HPDE6-E6E7 (cell line): ENCODE data around the gene AMBP.

Source experiments
- DNase-seq: peaks from one replicate; pipeline ENCODE4 v3.0.0; 2011; ENCODE audit warnings: missing footprints; ENCODE audit errors: extremely low spot score

AMBP gene

DNA sequence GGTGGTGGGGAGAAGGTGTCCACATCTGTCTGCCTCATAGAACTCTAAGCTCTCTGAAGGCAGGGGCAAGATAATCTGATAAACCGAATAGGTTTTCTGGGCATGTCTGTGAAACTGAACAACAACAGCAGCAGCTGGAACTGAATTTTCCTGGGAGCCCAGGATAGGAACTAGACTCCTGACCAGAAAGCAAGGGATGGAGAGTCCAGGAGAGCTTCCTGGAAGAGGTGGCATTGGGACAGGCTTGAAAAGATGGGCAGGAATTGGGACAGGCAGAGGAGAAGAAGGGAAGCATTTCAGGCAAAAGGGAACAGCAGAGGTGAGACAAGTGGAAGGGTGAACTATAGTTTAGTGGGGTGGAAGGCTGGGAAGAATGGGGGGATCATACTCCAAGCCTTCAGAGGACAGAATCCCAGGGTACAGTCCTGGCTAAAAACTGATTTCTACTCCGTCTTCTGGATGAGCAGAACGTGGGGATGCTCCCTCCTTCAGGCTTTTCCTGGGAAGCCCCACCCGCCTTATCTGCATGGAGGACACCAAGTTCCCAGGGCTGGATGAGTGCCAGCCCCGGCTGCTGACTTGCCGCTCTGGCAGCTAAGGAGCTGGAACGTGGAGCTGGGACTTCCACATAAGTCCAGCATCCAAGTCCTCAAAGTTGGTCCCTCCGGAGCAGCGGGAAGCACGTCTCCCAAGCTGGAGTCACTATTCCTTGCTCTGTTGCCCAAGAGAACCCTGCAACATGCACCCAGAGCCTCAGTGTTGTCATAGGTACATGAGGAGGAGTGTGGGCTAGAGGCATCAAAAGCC, 34.9 kb upstream of the AMBP start:
- no peak for DNase-seq

DNA sequence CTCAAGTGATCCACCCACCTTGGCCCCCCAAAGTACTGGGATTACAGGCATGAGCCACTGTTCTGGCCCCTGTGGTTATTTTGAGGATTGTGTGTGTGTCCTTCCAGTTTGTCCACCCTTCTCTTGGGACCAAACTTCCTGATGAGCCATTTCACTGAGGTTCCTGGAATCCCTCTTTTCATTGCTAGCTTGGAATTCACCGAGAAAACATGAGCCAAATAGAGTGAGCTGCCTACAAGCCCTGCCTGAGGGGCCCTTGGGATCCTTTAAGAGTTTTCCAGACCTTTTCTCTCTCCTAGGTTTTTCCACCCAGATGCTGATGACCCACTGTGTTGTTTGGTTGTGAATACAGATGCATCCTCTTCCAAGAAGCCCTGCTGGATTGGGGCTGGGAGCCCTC, 34.2 kb upstream of the AMBP start:
- no peak for DNase-seq

- no peak for DNase-seq
These were observed 32.1 kb upstream of the AMBP start for GRCh38 chr9:114110180-114110579.

GRCh38 chr9:114109124-114109523, 31.0 kb upstream of the AMBP start:
- DNase-seq: no peak

GRCh38 chr9:114108016-114108833, 30.1 kb upstream of the AMBP start:
- DNase-seq: peak; percentile 93

DNA sequence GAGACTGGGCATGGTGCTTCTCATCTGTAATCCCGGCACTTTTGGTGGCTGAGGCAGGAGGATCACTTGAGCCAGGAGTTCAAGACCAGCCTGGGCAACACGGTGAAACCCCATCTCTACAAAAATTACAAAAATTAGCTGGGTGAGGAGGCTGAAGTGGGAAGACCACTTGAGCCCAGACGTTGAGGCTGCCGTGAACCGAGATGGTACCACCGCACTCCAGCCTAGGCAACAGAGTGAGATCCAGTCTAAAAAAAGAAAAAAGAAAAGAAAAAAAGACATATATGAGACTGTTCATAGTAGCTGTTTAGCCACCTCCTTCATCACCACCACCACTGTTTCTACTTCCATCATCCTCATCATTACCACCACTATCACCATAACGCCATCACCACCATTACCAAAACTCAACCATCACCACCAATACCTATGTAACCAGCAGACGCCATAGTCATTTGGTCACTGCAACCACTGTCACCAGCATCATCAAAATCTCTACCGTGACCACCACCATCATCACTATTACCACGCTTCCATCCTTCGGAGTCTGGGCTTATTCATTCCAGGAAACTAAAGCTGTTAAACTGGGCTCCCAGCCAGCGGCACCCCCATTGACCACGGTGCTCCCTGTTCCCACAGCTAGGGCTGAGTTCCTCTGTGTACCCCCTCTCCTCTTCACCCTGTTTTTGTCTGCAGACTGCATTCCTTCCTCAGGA, 29.3 kb upstream of the AMBP start:
- no peak for DNase-seq

DNA sequence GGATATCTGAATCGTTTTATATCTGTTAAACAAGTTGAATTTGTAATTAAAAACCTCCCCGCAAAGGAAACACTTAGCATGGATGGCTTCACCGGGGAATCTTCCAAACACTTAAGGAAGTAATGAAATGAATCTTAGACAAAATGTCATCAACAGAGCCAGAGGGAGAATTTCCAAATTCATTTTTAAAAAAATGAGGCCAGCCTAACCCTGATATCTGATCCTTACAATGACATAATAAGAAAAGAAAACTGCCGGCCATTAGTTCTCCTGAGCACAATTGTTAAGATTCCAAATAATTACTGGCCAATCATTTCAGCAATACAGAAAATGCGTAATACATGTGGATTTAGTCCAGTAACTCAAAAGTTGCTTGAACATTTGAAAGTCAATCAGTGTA, 27.1 kb upstream of the AMBP start:
- no peak for DNase-seq

GRCh38 chr9:114102484-114102883, 24.4 kb upstream of the AMBP start:
- no peak for DNase-seq

DNA sequence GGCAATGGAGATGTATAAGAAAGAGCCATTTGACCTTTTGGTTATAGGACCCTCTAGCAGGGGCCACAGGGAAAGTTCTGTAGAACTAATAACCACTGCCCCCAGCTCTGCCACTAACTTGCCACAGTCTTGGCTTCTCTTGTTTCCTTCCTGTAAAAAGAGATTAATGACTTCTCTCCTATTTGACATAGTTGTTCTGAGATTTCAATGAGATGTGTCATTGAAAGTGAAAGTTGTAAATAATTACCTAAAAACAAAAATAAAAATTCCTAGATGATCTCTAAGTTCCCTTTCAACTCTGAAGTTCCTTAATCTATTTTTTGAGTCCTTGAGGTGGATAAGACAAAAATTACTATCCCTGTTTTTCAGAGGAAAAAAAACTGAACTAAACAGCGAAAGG, 22.4 kb upstream of the AMBP start:
- DNase-seq: no peak

GRCh38 chr9:114099669-114100270, 21.7 kb upstream of the AMBP start:
- DNase-seq: no peak

GRCh38 chr9:114098936-114099668, 21.0 kb upstream of the AMBP start, which contains the start of gene KIF12:
Gene KIF12 (minus strand): TSS chr9:114099292. CDS start chr9:114099276, 16 bp downstream.
- DNase-seq: no peak

DNA sequence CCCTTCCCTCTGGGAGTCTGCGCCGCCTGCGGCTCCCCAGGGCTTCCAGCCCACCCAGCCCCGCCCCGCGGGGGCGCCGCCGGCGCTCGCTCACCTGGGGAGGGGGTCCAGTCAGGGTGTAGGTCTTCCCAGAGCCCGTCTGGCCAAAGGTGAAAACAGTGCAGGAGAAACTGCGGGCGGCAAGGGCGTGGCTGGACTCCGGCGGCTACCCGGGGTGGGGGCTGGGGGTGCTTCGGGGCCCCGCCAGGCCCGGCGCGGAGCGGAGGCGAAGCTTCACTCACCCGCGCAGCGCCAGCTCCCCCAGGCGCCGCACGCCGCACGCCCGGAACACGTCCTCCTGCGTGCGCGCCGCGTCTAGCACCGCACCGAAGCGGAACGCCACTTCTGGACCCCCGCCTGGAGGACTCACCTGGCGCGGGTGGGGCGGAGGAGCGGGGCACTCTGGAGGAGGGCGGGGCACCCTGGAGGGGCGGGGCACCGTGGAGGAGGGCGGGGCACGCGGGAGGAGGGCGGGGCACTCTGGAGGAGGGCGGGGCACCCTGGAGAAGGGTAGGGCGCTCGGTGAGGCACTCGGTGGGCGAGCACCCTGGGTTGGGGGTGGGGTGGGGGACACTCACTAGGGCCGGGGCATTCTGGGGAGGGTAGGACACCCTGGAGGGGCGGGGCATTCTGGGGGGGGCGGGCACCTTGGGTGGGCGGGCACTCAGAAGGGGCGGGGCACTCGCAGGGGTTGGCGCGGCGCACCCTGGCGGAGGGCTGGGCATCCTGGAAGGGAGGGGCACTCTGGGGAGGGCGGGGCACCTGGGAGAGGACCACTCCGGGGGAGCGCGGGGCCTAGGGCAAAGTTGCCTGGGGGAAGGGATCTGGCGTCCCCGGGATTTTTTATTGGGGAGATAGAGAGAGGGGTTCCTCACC, 20.2 kb upstream of the AMBP start:
- DNase-seq: peak; percentile 28

GRCh38 chr9:114097613-114098020, 19.5 kb upstream of the AMBP start:
- no peak for DNase-seq

DNA sequence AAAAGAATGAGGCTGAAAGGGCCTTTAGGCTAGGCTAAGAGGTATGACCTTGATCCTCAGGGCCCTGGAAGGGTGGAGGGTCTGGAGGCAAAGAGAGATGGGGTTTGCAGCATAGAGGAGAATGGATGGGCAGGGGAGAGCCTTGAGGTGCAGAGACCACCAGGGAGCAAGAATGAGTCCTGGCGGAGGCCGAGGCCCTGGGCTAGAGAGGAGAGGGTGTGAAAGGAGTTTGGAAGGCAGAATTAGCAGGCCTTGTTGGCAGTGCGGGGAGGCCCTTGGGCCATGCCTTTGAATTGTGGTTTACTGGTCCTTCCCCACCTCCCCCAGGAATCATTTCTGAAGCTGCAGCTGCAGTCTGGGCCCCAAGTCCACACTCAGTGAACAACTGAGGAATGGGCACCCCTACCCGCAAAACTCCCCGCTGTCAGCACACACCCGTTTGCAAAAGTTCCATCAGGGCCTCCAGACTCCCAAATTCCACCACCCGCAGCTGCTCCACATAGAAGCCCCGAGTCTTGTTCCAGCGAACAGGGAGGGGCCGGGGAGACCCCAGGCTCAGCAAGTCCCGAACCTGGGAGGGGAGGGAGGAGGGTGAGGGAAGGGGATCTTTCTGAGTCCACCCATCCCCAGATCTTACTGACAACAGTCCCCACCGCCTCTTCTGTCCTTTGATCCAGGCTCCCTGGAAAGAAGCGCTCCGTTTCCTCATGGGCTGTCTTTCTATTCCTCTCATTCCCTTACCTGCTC, 18.9 kb upstream of the AMBP start:
- no peak for DNase-seq

DNA sequence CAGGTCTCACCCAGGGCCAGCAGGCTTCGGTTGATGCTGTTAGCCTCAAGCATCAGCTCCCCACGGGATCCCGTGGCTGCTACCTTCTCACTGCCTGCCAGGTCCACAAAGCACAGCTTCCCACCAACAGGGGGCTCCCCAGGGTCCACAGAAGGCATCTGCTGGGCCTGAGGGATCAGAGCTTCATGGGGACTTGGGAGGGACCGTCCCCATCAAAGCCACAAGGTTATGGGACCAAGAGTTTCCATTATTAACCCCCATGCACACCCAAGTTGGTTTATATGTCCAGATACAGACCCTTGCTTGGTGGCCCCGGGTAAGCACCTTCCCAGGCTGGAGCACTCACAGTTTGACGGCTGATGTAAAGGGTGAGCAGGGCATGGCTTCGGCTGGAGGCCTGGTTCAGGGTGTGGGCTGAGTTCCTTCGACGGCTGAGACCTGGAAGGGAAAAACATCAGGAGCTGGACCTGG, 18.0 kb upstream of the AMBP start:
- no peak for DNase-seq

GRCh38 chr9:114094971-114095370, 16.9 kb upstream of the AMBP start:
- no peak for DNase-seq

DNA sequence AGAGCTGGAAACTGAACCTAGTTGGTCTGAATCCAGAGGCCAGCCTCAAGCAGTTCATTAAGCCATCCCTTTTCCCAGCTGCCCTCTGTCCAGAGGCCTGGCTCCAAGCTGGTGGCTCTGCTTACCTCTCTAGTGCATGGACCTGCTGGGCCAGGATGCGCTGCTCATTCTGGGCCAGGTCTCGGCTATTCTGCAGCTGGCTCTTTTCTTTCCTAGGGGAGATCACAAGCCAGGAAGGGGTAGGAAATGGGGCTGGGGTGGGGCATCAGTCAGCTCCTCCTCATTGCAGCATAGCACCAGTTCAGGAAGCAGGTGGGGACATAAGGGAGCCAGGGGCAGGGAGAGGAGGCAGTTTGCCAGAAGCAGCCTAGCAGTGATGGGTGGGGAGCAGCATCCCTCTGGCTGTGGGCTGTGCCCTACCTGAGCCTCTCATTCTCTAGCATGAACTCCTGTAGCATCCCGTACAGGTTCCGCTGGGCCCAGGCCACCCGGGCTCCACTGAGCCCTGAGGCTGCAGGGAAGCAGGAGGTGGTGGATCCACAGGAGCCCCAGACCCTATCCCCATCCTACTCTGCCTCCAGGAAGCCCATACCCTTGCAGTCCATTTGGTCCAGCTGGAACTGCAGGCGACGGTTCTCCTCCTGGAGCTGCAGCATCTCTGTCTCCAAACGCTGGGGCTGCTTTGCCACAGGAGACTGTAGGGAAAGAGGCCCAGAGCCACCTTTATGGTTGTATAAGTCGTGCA, 15.8 kb upstream of the AMBP start:
- no peak for DNase-seq

DNA sequence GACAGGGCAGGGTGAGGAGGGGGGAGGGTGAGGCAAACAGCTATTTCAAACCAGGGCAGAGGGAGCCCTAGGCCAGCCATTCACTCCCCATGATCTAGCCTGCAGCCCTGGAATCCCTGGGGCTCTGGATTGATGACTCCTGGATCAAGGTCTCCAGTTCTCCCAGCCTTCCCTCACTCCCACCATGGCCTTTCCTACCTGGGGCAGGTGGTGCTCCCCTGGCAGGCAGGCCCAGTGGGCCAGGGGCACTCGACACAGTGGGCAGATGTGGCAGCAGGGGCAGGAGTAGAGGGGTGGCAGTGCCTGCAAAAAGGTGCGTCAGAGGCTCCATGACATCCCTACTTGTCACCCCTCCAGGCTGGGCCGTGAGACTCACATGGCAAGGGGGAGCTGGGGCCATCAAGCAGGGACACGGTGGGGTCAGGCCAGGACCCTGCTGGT, 15.0 kb upstream of the AMBP start:
- no peak for DNase-seq
